HepG2 (cell line): ENCODE results near the gene EPHB6. TPM values are rescaled to one million over a fixed set of nuclear protein-coding genes. Genes with fewer than 3 reads are reported as not detected.

Experiments used
- ATAC-seq: fragments of 200-7000 bp; cut with Tn5 transposase; 3 replicates; pipeline ENCODE4 v1.9.1; 2020; ENCODE audit warnings: mild to moderate bottlenecking, moderate library complexity
- BruUV-seq: library from RNA; stranded (reverse); fragments of 400-500 nt; replicated peaks from 2 replicates; lab custom pipeline; 2021; lab: Mats Ljungman, UMichigan
- CTCF ChIA-PET: fragments of 300-600 bp; formaldehyde crosslinking; extraction: SDS; loops from one replicate; lab custom pipeline; 2021; ENCODE audit warnings: low total read pairs, inconsistent platforms, low intra/inter-chr PET ratio; lab: Yijun Ruan, JAX
- POLR2A ChIA-PET: fragments of 350-600 bp; sonication (Branson Sonifier 250); formaldehyde crosslinking; loops from one replicate; lab custom pipeline; 2020; ENCODE audit warnings: antibody characterized with exemption, inconsistent platforms; lab: Yijun Ruan, JAX
- DNase-seq: peaks from one replicate; pipeline ENCODE4 v3.0.0-alpha.2; 2015; ENCODE audit warnings: low spot score
- FAIRE-seq: peaks from 3 replicates; lab custom pipeline; 2011; peaks lifted over from hg19 to GRCh38; lab: Jason Lieb, UNC
- H2AFZ ChIP-seq: one replicate; pipeline ENCODE4 v1.6.1; 2011; ENCODE audit warnings: low read length, inconsistent platforms
- H3K27ac ChIP-seq: fragments of 300-600 bp; 3 replicates; pipeline ENCODE4 v1.8.0; 2011; ENCODE audit warnings: mixed run types, mild to moderate bottlenecking, mixed read lengths, low read length, inconsistent platforms; ENCODE audit not compliant: insufficient read depth; ENCODE audit errors: extremely low read length
- H3K27me3 ChIP-seq, 2 experiments: fragments of 200-600 bp in 1 of 2; 2 replicates in 1 of 2; 3 replicates in 1 of 2; pipeline versions ENCODE4 v1.6.0 to v1.8.0; 2011; ENCODE audit warnings: low read length in 2 of 2, mild to moderate bottlenecking in 2 of 2, moderate library complexity in 2 of 2, inconsistent platforms in 1 of 2; ENCODE audit not compliant: insufficient read depth in 2 of 2, control insufficient read depth in 1 of 2
- H3K36me3 ChIP-seq, 2 experiments: fragments of 200-600 bp in 1 of 2; replicated peaks in 1 of 2; 2 replicates in 1 of 2; 3 replicates in 1 of 2; pipeline versions ENCODE4 v1.5.1 to v1.8.0; 2011; ENCODE audit warnings: low read length in 2 of 2, inconsistent platforms in 1 of 2; ENCODE audit not compliant: insufficient read depth in 2 of 2, control insufficient read depth in 1 of 2
- H3K4me1 ChIP-seq: 2 replicates; pipeline ENCODE4 v1.5.1; 2012; ENCODE audit warnings: low read length, inconsistent platforms; ENCODE audit not compliant: insufficient read depth
- H3K4me2 ChIP-seq: 2 replicates; pipeline ENCODE4 v1.6.0; 2011; ENCODE audit warnings: low read depth, low read length, inconsistent platforms
- H3K4me3 ChIP-seq, 3 experiments: fragments of 200-600 bp in 1 of 3; sonication (generic), shearing (Covaris generic) in 1 of 3; replicated peaks in 1 of 3; 2 replicates each; pipeline ENCODE4 v1.5.1; 2011 to 2016; ENCODE audit warnings: low read length in 3 of 3, inconsistent platforms in 2 of 3, low read depth in 2 of 3, mild to moderate bottlenecking in 2 of 3, control low read depth in 1 of 3, mixed read lengths in 1 of 3; ENCODE audit not compliant: insufficient read depth in 1 of 3
- H3K79me2 ChIP-seq: one replicate; pipeline ENCODE4 v1.6.1; 2011; ENCODE audit warnings: low read length, inconsistent platforms; ENCODE audit not compliant: insufficient read depth
- H3K9ac ChIP-seq: 2 replicates; pipeline ENCODE4 v1.6.0; 2011; ENCODE audit warnings: mild to moderate bottlenecking, low read depth, low read length, inconsistent platforms; ENCODE audit not compliant: insufficient read depth
- H3K9me3 ChIP-seq: 2 replicates; pipeline ENCODE4 v1.5.1; 2012; ENCODE audit warnings: mild to moderate bottlenecking, low read length
- H4K20me1 ChIP-seq: 2 replicates; pipeline ENCODE4 v1.6.0; 2011; ENCODE audit warnings: inconsistent platforms, mild to moderate bottlenecking, low read length, moderate library complexity; ENCODE audit not compliant: insufficient read depth
- CSRNP2 ChIP-seq: sonication (generic); formaldehyde crosslinking; conservative IDR thresholded peaks from 2 replicates; pipeline ENCODE4 v1.8.0; 2022; ENCODE audit warnings: low read depth, missing genetic modification reagents
- DNMT3B ChIP-seq: conservative IDR thresholded peaks from 2 replicates; pipeline ENCODE4 v1.6.1; 2016; ENCODE audit warnings: missing biosample characterization, control low read depth
- GPN1 ChIP-seq: sonication (generic); formaldehyde crosslinking; IDR thresholded peaks from 2 replicates; pipeline ENCODE4 v1.5.1; 2020; ENCODE audit warnings: missing genetic modification reagents, borderline replicate concordance
- HDAC6 ChIP-seq: fragments of 200-600 bp; sonication (generic); IDR thresholded peaks from 2 replicates; pipeline ENCODE4 v1.7.0; 2017; ENCODE audit warnings: mild to moderate bottlenecking, antibody characterized with exemption, low read length, low read depth
- JUND ChIP-seq: sonication (generic); formaldehyde crosslinking; IDR thresholded peaks from 2 replicates; pipeline ENCODE4 v1.8.0; 2022; ENCODE audit warnings: mild to moderate bottlenecking, missing genetic modification reagents
- MZF1 ChIP-seq: sonication (generic); formaldehyde crosslinking; IDR thresholded peaks from 2 replicates; pipeline ENCODE4 v1.8.1; 2023; ENCODE audit warnings: mild to moderate bottlenecking, missing genetic modification reagents, borderline replicate concordance
- NCOR1 ChIP-seq: fragments of 200-600 bp; sonication (generic); IDR thresholded peaks from 2 replicates; pipeline ENCODE4 v1.7.0; 2017; ENCODE audit warnings: antibody characterized with exemption, low read length, borderline replicate concordance
- NFYB ChIP-seq: sonication (generic); formaldehyde crosslinking; IDR thresholded peaks from 2 replicates; pipeline ENCODE4 v1.4.0; 2020; ENCODE audit warnings: missing genetic modification reagents
- POGZ ChIP-seq: sonication (generic); formaldehyde crosslinking; IDR thresholded peaks from 2 replicates; pipeline ENCODE4 v1.4.0; 2020; ENCODE audit warnings: mild to moderate bottlenecking, missing genetic modification reagents
- RBAK ChIP-seq: sonication (generic); formaldehyde crosslinking; IDR thresholded peaks from 2 replicates; pipeline ENCODE4 v1.5.1; 2020; ENCODE audit warnings: mild to moderate bottlenecking, missing genetic modification reagents
- REL ChIP-seq: sonication (generic); formaldehyde crosslinking; conservative IDR thresholded peaks from 2 replicates; pipeline ENCODE4 v1.8.0; 2022; ENCODE audit warnings: mild to moderate bottlenecking, missing genetic modification reagents, moderate library complexity
- XBP1 ChIP-seq: sonication (generic); formaldehyde crosslinking; IDR thresholded peaks from 2 replicates; pipeline ENCODE4 v1.5.0; 2020; ENCODE audit warnings: missing genetic modification reagents
- ZBTB38 ChIP-seq: sonication (generic); formaldehyde crosslinking; IDR thresholded peaks from 2 replicates; pipeline ENCODE4 v1.5.1; 2020; ENCODE audit warnings: mild to moderate bottlenecking, missing genetic modification reagents
- ZNF121 ChIP-seq: sonication (generic); formaldehyde crosslinking; IDR thresholded peaks from 2 replicates; pipeline ENCODE4 v1.5.0; 2020; ENCODE audit warnings: mild to moderate bottlenecking, missing genetic modification reagents
- ZNF160 ChIP-seq: sonication (generic); formaldehyde crosslinking; IDR thresholded peaks from 2 replicates; pipeline ENCODE4 v1.8.0; 2022; ENCODE audit warnings: mild to moderate bottlenecking, inconsistent platforms, missing genetic modification reagents
- ZNF652 ChIP-seq: IDR thresholded peaks from 2 replicates; pipeline ENCODE4 v1.6.1; 2016; ENCODE audit warnings: low read depth, borderline replicate concordance
- ZNF670 ChIP-seq: sonication (generic); formaldehyde crosslinking; IDR thresholded peaks from 2 replicates; pipeline ENCODE4 v1.8.0; 2022; ENCODE audit warnings: mild to moderate bottlenecking, missing genetic modification reagents, borderline replicate concordance
- ZNF776 ChIP-seq: sonication (generic); formaldehyde crosslinking; IDR thresholded peaks from 2 replicates; pipeline ENCODE4 v1.4.0; 2020; ENCODE audit warnings: mild to moderate bottlenecking, missing genetic modification reagents
- WGBS: methylation state at CpG from one replicate; pipeline ENCODE4 v1.1.6; 2017; ENCODE audit warnings: low lambda C conversion rate; 5-methylcytosine and 5-hydroxymethylcytosine counted together
- in situ Hi-C: cut with HindIII; loops from 2 replicates; pipeline ENCODE4 v1.10.0; 2017; ENCODE audit warnings: low pct_unique_long_range_greater_than_20kb; ENCODE audit not compliant: extremely low pct_ligation_motif_present
- intact Hi-C: fragments of 100-400 bp; cut with micrococcal nuclease; formaldehyde crosslinking; loops from one replicate; pipeline ENCODE4 v1.10.0; 2022; ENCODE audit not compliant: unreplicated experiment
- polyA plus RNA-seq, 8 experiments: library from polyadenylated mRNA; depleted of rRNA in 3 of 8; stranded (reverse) in 7 of 8; unstranded in 1 of 8; fragments of >200 nt; fragmentation: Illumina TruSeq in 4 of 8; extraction: Trizol in 4 of 8; gene quantifications; 2 replicates each; pipeline versions ENCODE4 v1.2.1 to v1.2.3, GENCODE V29; 2011 to 2016; ENCODE audit warnings: low read depth in 4 of 8, missing spikeins in 1 of 8, mixed read lengths in 1 of 8; ENCODE audit not compliant: insufficient read depth in 1 of 8
- total RNA-seq, 5 experiments: library from RNA; depleted of rRNA; stranded (reverse); fragments of >200 nt; fragmentation: Illumina TruSeq; extraction: Trizol; gene quantifications; 2 replicates each; pipeline ENCODE4 v1.2.3, GENCODE V29; 2016; ENCODE audit warnings: low read depth in 1 of 5
- TF ChIP-seq, protein P1 (sequence below): sonication (generic); IDR thresholded peaks from 2 replicates; pipeline ENCODE4 v1.6.1; 2016; ENCODE audit warnings: low read depth, borderline replicate concordance
- TF ChIP-seq, protein P2 (sequence below): sonication (generic); formaldehyde crosslinking; IDR thresholded peaks from 2 replicates; pipeline ENCODE4 v1.4.0; 2020; ENCODE audit warnings: missing genetic modification reagents, mild to moderate bottlenecking, borderline replicate concordance

EPHB6 gene
- total and polyA plus RNA-seq, 2 of the 13 experiments (the other 11 are each of a cell fraction or from before 2014, with no cell fraction given) = not detected

GRCh38 chr7:142910481-142910880, 55.6 kb downstream of the EPHB6 start (continued):
- TF ChIP-seq POGZ (no peak), MZF1 (CRISPR knock-in tag) (no peak)
- TF ChIP-seq, all 625 proteins: peak for 0

DNA sequence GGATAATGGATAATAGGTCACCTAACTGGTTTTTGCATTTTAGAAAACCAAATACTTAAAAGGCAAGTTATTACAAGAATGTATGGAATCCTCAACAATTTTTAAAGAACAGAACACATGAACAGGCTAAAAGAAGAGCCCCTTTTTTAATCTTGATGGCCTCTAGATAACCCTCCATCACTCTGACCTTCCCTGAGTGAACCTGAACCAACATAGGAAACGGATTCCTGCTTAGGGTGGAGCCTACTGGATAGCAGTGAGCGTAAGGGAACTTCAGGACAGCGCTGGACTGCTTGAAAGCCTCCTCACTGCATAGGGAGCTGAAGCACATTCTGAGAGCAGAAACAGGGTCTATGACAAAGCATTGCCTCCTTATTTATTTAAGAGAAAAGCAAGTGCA, 58.2 kb downstream of the EPHB6 start:
- no peak overlapping the region for H3K27ac ChIP-seq
- no peak for ATAC-seq
- in situ Hi-C loops (no loop called here), intact Hi-C loops (no loop called here)
- H4K20me1 ChIP-seq = no peaks in the 10 kb centered on the region
- FAIRE-seq = no peak
- H3K36me3 ChIP-seq = no peaks in the 10 kb centered on the region
- H3K9ac ChIP-seq = no peak overlapping the region
- CTCF ChIA-PET = no interaction called here
- no peaks in the 10 kb centered on the region for H3K4me1 ChIP-seq
- no peaks in the 10 kb centered on the region for H3K79me2 ChIP-seq
- H3K4me2 ChIP-seq = no peak overlapping the region
- WGBS = 0% methylated on average over 3 of the region's 3 CpGs
- POLR2A ChIA-PET = no interaction called here
- no peak overlapping the region for H2AFZ ChIP-seq
- DNase-seq = no peak
- no peaks in the 10 kb centered on the region for H3K9me3 ChIP-seq
- H3K27me3 ChIP-seq = 0 out of 5 replicates have a peak, but pooled peaks cover 0 to 1% of the 10 kb centered on the region in 2 experiments
- no peak overlapping the region for H3K4me3 ChIP-seq
- no TSS peak for BruUV-seq
- TF ChIP-seq ZNF670 = no peak
- TF ChIP-seq RBAK (CRISPR knock-in tag) = no peak
- TF ChIP-seq, protein P1, sequence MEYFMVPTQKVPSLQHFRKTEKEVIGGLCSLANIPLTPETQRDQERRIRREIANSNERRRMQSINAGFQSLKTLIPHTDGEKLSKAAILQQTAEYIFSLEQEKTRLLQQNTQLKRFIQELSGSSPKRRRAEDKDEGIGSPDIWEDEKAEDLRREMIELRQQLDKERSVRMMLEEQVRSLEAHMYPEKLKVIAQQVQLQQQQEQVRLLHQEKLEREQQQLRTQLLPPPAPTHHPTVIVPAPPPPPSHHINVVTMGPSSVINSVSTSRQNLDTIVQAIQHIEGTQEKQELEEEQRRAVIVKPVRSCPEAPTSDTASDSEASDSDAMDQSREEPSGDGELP = no peak
- no peak for TF ChIP-seq ZNF652 (CRISPR knock-in tag)
- no peak for TF ChIP-seq REL
- no peak for TF ChIP-seq ZNF121 (CRISPR knock-in tag)
- TF ChIP-seq NFYB (CRISPR knock-in tag) = no peak
- TF ChIP-seq JUND (CRISPR knock-in tag) = no peak
- no peak for TF ChIP-seq HDAC6
- no peak for TF ChIP-seq CSRNP2 (CRISPR knock-in tag)
- TF ChIP-seq GPN1 (CRISPR knock-in tag) = no peak
- TF ChIP-seq ZBTB38 (CRISPR knock-in tag) = no peak
- TF ChIP-seq ZNF160 (CRISPR knock-in tag) = no peak
- TF ChIP-seq DNMT3B (CRISPR knock-in tag) = no peak
- TF ChIP-seq, protein P2, sequence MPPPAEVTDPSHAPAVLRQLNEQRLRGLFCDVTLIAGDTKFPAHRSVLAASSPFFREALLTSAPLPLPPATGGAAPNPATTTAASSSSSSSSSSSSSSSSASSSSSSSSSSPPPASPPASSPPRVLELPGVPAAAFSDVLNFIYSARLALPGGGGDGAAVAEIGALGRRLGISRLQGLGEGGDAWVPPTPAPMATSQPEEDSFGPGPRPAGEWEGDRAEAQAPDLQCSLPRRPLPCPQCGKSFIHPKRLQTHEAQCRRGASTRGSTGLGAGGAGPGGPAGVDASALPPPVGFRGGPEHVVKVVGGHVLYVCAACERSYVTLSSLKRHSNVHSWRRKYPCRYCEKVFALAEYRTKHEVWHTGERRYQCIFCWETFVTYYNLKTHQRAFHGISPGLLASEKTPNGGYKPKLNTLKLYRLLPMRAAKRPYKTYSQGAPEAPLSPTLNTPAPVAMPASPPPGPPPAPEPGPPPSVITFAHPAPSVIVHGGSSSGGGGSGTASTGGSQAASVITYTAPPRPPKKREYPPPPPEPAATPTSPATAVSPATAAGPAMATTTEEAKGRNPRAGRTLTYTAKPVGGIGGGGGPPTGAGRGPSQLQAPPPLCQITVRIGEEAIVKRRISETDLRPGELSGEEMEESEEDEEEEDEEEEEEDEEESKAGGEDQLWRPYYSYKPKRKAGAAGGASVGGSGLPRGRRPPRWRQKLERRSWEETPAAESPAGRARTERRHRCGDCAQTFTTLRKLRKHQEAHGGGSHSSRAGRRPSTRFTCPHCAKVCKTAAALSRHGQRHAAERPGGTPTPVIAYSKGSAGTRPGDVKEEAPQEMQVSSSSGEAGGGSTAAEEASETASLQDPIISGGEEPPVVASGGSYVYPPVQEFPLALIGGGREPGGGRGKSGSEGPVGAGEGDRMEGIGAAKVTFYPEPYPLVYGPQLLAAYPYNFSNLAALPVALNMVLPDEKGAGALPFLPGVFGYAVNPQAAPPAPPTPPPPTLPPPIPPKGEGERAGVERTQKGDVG (CRISPR knock-in tag) = no peak
- no peak for TF ChIP-seq ZNF776
- no peak for TF ChIP-seq NCOR1
- no peak for TF ChIP-seq XBP1 (CRISPR knock-in tag)
